ENCODE data around the gene ZNF629. TPM values are rescaled to one million over a fixed set of nuclear protein-coding genes. Genes with fewer than 3 reads are reported as not detected.
A peak's percentile ranks its signal among the peaks of the same experiment; 100 is the strongest.

ZNF629 gene
- polyA plus RNA-seq, 1 donor from 2014 or later, result 10.4 TPM

GRCh38 chr16:30774367-30775130 lies 12.5 kb downstream of the ZNF629 start:
- H3K36me3 ChIP-seq (ENCODE audit: insufficient read depth, low read length), result no peaks in the 10 kb centered on the region
- no peak overlapping the region for H2AFZ ChIP-seq (ENCODE audit: low read depth, low read length)
- peak overlapping the region; percentile 86 for H3K4me2 ChIP-seq (ENCODE audit: low read length)
- no peaks in the 10 kb centered on the region for H3K27me3 ChIP-seq (ENCODE audit: insufficient read depth, low read depth, low read length)
- H4K20me1 ChIP-seq (ENCODE audit: insufficient read depth), result no peaks in the 10 kb centered on the region
- H3K9me2 ChIP-seq (ENCODE audit: insufficient read depth, low read length), result no peaks in the 10 kb centered on the region
- peak overlapping the region; percentile 67 for H3K9ac ChIP-seq (ENCODE audit: low read length)
- peak overlapping the region; percentile 60 for H3K27ac ChIP-seq (ENCODE audit: low read length)
- H3K79me2 ChIP-seq (replicated peaks; ENCODE audit: insufficient read depth, low read length), result no peaks in the 10 kb centered on the region
- H3K9me3 ChIP-seq (ENCODE audit: low read length), result no peaks in the 10 kb centered on the region
- H3F3A ChIP-seq (ENCODE audit: insufficient read depth, low read length, poor library complexity, severe bottlenecking), result no peaks in the 10 kb centered on the region
- H3K4me3 ChIP-seq (ENCODE audit: low read length), result peak overlapping the region; percentile 92
- TF ChIP-seq POLR2AphosphoS5 (IDR thresholded peaks at IDR 0.05) (no peak), EP300 (conservative IDR thresholded peaks at IDR 0.05; ENCODE audit: poor library complexity, severe bottlenecking) (no peak), SMC3 (conservative IDR thresholded peaks at IDR 0.05; ENCODE audit: poor library complexity) (no peak), MXI1 (conservative IDR thresholded peaks at IDR 0.05; ENCODE audit: poor library complexity, severe bottlenecking) (no peak)
- TF ChIP-seq, protein P1, sequence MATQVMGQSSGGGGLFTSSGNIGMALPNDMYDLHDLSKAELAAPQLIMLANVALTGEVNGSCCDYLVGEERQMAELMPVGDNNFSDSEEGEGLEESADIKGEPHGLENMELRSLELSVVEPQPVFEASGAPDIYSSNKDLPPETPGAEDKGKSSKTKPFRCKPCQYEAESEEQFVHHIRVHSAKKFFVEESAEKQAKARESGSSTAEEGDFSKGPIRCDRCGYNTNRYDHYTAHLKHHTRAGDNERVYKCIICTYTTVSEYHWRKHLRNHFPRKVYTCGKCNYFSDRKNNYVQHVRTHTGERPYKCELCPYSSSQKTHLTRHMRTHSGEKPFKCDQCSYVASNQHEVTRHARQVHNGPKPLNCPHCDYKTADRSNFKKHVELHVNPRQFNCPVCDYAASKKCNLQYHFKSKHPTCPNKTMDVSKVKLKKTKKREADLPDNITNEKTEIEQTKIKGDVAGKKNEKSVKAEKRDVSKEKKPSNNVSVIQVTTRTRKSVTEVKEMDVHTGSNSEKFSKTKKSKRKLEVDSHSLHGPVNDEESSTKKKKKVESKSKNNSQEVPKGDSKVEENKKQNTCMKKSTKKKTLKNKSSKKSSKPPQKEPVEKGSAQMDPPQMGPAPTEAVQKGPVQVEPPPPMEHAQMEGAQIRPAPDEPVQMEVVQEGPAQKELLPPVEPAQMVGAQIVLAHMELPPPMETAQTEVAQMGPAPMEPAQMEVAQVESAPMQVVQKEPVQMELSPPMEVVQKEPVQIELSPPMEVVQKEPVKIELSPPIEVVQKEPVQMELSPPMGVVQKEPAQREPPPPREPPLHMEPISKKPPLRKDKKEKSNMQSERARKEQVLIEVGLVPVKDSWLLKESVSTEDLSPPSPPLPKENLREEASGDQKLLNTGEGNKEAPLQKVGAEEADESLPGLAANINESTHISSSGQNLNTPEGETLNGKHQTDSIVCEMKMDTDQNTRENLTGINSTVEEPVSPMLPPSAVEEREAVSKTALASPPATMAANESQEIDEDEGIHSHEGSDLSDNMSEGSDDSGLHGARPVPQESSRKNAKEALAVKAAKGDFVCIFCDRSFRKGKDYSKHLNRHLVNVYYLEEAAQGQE (IDR thresholded peaks at IDR 0.05; ENCODE audit: borderline replicate concordance), result no peak

DNA sequence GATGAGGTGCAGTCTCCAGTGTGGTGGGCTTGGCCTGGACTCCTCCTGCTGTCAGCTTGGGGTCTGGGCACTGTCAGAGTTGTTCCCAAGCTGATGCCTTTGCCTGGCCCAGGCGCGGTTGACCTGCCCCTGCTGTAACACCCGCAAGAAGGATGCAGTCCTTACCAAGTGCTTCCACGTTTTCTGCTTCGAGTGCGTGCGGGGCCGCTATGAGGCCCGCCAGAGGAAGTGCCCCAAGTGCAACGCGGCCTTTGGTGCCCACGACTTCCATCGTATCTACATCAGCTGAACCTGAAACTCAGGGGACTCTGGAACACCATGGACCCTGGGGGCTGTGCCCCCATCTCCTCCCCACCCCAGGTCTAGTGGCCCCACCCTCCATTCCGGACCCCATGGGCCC lies 13.2 kb downstream of the ZNF629 start:
- Histone ChIP-seq H3K9ac (ENCODE audit: low read length) (no peak overlapping the region), H2AFZ (ENCODE audit: low read depth, low read length) (no peak overlapping the region), H3F3A (ENCODE audit: insufficient read depth, low read length, poor library complexity, severe bottlenecking) (no peaks in the 10 kb centered on the region), H3K9me3 (ENCODE audit: low read length) (no peaks in the 10 kb centered on the region), H4K20me1 (ENCODE audit: insufficient read depth) (no peaks in the 10 kb centered on the region), H3K36me3 (ENCODE audit: insufficient read depth, low read length) (no peaks in the 10 kb centered on the region), H3K9me2 (ENCODE audit: insufficient read depth, low read length) (no peaks in the 10 kb centered on the region), H3K79me2 (replicated peaks; ENCODE audit: insufficient read depth, low read length) (no peaks in the 10 kb centered on the region), H3K4me3 (ENCODE audit: low read length) (no peak overlapping the region), H3K27me3 (ENCODE audit: insufficient read depth, low read depth, low read length) (no peaks in the 10 kb centered on the region), H3K27ac (ENCODE audit: low read length) (no peak overlapping the region), H3K4me2 (ENCODE audit: low read length) (no peak overlapping the region)
- no peak for TF ChIP-seq POLR2AphosphoS5 (IDR thresholded peaks at IDR 0.05)
- no peak for TF ChIP-seq EZH2 (IDR thresholded peaks at IDR 0.05; ENCODE audit: borderline replicate concordance, insufficient read depth, low read length, poor library complexity, severe bottlenecking)
- no peak for TF ChIP-seq SMC3 (conservative IDR thresholded peaks at IDR 0.05; ENCODE audit: poor library complexity)
- TF ChIP-seq EP300 (conservative IDR thresholded peaks at IDR 0.05; ENCODE audit: poor library complexity, severe bottlenecking), result no peak
- no peak for TF ChIP-seq CTCF (IDR thresholded peaks at IDR 0.05; ENCODE audit: poor library complexity, severe bottlenecking)
- no peak for TF ChIP-seq RAD21 (conservative IDR thresholded peaks at IDR 0.05)
- no peak for TF ChIP-seq TAF1 (IDR thresholded peaks at IDR 0.05; ENCODE audit: low read depth)
- TF ChIP-seq, protein P1 (IDR thresholded peaks at IDR 0.05; ENCODE audit: borderline replicate concordance), result no peak
- TF ChIP-seq MXI1 (conservative IDR thresholded peaks at IDR 0.05; ENCODE audit: poor library complexity, severe bottlenecking), result no peak
